GM19372 (cell line): ENCODE measurements around the gene PTGFR.

Experiments used
- ATAC-seq: cut with Tn5 transposase; IDR thresholded peaks from one replicate; pipeline ENCODE4 v1.9.1; 2021; ENCODE audit warnings: mild to moderate bottlenecking, low read depth, moderate library complexity; ENCODE audit not compliant: unreplicated experiment

PTGFR gene

DNA sequence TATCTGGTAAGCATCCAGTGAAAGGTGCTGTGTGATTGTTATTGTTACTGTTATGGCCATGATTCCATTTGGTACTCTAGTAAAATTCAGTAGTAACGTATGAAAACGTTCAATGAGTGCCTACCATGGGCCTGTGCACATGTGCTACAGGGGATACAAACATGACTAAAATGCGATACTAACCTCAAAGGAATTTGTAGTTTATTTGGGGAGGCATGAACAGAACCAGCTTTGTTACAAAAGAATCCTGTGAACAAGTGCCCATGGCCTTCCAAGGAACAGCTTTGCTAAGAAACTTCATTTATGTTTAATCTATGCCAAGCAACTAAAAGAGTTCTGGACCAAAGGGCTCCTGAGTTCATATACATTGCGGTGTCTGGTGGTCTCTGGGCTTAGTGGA is 28.7 kb downstream of the PTGFR start:
- ATAC-seq: no peak

DNA sequence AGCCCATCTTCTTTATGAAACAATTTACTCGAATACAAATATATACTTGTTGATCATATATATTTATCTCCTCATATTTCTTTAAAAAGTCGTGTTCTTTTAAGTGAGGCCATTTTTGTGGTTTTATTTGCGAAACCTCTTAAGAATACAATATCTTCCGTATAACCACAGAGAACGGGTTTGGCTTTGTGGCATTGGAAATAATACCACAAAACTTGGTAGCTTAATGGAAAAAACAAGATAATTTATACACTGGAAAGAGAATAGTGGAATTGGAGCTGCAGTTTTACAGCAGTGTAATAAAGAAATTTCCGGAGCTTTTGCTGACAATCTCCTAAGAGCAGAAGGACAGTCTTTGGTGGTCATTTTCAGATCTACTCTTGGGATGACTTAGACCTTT is 29.4 kb downstream of the PTGFR start:
- ATAC-seq: no peak

DNA sequence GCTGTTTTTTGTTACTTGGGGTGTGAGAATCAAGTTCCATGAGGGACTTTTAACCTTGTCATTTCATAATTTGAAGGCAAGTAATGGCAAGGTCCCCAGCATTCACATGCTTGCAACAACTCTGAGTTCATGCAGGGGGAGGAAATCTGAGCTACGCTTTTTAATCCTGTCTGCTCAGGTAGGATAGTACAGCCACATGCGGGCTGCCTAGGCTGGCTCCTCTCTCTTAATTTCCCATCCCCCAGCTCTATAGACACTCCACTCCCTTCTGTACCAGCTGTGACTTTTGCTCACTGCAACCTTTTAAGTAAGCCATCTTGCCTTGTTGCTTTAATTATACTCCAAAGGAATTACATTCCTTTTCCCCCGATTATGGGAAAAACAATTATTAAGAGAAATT is 30.1 kb downstream of the PTGFR start:
- ATAC-seq: no peak

DNA sequence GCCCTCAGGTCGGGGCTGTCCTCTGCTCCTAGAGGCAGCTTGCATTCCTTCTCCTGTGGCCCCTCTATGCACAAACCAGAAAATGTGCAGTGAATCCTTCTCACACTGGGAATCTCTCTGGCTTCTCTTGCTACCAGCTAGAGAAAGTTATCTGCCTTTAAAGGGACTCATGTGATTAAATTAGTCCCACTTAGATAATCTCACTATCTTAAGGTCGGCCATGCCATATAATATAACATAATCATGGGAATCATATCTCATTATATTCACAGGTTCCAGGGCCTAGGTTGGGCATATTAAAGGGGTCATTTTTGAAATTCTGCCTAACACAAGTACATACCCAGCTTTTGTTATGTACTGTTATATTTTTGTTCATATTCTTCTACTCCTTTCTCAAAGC is 31.4 kb downstream of the PTGFR start:
- ATAC-seq: no peak

DNA sequence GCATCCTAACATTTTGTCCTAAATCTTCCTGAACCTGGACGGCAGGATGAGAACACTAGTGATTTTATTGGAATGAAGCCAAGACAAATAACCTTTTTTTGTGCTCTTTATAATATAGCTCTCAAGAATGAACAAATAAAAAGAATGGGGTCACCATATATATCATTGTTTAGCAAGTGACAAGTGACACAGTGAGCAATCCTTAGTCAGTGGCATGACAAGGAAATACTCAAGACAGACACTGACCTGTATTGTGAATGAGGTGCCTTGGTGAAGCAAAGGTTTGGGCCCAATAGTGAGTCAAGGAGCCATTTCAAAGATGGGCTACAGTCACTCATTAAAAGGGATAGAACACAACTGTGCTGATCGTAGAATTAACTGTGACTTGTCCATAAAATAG is 35.7 kb downstream of the PTGFR start:
- ATAC-seq: no peak

DNA sequence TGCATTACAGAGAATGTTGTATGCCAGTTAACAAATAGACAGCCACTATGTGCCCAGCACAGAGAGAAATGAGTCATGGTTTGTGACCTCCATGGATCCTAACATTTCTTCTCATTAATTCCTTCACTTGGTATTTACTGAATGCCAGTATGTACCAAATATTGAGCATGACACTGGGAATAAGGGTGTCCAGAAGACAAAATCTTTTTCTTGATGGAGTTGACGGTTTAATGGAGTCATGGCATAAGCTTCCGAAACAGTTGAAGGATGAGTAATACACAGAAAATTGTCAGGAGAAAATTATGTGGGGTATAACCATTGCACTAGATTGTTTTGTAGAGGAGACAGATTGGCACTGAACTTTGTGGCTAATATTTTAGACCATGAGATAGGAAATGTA is 36.9 kb downstream of the PTGFR start:
- ATAC-seq: no peak

DNA sequence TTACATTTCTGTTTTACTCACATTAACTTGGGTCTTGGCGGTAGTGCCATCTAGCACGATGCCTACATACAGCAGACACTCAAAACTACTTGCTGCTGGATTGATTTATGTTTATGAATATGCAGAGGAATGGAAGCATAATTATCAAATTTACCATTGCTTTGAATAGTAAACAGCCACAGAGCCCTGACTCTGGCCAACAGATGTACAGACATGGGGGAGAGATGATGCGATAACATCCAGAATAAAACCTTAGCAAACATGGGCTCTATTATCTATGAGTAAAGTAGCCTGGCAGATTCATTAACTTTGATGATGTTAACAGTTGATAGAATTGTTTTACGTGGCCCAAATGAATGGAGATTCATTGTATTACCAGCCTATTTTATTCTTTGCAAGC is 42.8 kb downstream of the PTGFR start:
- no peak for ATAC-seq

DNA sequence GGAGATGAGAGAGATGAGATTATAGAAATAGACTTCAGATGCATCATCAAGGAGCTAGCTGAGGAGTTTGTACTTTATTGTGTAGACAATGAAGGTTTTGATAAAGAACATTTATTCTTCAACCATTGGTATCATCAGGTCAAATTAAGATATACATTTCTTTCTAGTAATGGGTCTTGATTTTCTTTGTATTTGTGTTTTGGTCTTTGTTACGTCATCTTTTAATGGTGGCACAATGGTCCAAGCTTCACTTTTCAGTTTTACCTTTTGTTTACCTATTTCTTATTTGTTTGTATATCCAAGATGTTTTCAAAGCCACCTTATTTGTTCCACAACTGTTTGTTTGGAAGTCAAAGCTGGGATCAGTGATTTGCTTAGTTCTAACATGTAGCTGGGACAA is 44.5 kb downstream of the PTGFR start:
- ATAC-seq: no peak

DNA sequence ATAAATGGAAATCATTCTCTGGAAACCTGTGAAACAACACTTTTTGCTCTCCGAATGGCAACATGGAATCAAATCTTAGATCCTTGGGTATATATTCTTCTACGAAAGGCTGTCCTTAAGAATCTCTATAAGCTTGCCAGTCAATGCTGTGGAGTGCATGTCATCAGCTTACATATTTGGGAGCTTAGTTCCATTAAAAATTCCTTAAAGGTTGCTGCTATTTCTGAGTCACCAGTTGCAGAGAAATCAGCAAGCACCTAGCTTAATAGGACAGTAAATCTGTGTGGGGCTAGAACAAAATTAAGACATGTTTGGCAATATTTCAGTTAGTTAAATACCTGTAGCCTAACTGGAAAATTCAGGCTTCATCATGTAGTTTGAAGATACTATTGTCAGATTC is 45.7 kb downstream of the PTGFR start:
- ATAC-seq: no peak

DNA sequence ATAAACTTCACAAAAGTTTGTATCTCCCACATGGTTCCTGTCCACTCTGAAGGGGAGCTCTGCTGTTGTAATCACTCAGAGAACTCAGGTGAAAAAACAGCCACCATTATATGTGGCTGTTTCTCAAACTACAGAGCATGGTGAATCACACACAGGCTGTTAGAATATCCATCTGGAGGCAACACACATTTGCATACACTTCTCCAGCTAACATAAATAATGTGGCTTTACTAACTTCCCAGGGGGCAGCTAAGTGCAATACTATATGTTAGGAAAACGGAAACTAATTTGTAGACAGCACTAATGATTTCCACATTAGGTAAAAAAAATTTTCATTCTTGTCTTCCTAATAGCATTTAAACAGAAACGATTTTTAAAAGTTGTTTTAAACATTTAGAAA is 49.3 kb downstream of the PTGFR start:
- ATAC-seq: no peak

DNA sequence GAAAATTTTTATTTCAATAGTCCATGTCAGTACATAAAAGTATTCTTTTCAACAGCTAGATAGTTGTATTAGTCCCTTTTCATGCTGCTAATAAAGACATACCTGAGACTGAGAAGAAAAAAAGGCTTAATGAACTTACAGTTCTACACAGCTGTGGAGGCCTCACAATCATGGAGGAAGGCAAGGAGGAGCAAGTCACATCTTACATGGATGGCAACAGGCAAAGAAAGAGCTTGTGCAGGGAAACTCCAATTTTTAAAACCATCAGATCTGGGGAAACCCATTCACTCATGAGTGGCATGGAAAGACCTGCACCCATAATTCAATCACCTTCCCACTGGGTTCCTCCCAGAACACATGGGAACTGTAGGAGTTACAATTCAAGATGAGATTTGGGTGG is 50.7 kb downstream of the PTGFR start:
- ATAC-seq: no peak

DNA sequence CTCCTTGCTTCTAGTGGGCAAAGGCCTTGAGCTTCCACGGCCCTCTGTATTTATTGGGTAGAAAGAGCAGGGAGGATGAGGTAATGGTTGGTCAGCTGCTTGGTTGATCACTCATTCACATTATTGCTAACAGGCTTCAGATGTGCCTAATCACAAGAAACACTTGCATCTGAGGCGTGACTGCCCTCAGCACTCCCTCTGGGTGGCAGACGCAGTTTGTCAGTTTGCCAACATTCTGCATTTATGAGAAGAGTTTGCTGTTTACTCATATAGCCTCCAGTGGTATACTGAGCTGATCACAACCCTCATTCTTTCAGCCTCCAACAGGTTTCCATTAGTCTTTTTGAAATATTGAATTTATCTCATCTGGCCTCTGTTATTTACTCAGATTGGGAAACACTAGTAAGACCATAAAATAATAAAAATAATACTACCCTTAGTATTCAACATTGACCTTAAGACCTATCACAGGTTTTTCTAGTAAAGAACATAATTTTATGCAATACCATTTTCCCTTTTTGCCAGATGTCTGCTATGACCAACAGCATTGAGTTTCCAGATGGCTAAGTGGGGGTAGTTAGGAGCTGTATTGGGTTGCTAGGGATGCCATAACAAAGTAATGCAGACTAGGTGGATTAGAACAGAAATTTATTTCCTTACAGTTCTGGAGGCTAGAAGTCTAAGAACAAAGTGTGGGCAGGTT is 53.3 kb downstream of the PTGFR start:
- no peak for ATAC-seq

DNA sequence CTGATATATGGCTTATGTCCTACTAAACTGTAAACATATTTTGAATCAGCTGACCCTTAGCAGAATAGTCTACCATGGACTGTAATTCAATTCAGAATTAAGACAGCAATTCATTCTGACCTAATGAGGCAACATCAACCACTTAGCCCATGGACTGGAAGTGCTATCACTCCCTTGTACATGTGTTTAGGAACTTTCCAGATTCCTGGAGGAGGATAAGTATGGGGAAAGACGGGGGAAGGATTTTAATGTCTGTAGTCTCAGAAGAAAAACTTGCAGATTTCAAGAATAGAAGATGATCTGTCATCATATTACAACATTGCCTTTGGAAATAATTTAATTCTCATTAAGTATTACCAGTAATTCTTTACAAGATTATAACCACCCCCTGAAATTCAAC is 56.3 kb downstream of the PTGFR start:
- no peak for ATAC-seq

DNA sequence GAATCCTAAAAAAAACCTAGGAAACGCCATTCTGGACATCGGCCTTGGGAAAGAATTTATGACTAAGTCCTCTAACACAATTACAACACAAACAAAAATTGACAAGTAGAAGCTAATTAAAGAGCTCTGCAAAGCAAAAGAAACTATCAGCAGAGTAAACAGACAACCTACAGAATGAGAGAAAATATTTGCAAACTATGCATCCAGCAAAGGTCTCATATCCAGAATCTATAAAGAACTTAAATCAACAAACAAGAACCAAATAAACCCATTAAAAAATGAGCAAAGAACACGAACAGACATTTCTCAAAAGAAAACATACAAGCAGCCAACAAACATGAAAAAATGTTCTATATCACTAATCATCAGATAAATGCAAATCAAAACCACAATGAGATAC is 58.6 kb downstream of the PTGFR start:
- no peak for ATAC-seq

DNA sequence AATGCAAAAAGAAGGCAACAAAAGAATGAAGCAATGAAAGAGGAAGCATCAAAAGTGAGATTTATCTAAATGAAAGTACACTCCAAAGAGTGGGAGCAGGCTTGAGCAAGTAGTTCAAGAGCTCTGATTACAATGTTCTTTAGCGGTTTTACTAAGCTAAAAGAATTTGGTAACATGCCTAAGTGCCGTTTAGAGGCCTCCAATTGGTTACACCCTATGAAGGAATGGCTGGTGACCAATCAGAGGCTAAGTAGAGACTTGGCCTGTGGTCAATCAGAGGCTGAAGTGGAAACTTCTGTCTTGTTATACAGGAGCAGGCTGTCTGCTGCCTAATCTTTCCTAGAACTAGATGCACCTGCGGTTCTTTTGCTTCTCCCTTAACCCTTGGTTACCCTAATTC is 59.1 kb downstream of the PTGFR start:
- ATAC-seq: no peak

DNA sequence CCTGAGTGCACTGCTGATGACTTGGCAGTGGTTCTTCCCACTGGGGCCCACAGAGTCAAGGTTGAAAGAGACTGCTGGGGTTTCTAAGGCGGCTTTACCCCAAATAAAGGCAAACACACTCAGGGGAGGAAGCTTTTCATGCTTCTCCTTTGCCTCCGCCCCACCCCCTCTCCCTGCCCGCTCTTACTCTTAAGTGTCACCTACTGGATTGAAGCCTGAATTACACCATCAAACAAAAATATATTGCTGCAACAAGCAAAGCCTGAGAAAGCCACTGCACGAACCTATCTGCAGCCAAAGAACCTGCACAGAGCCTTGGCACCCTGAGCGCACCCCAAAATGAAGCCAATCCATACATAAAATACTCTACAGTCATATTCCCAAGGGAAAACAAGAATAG is 63.1 kb downstream of the PTGFR start:
- ATAC-seq: no peak

DNA sequence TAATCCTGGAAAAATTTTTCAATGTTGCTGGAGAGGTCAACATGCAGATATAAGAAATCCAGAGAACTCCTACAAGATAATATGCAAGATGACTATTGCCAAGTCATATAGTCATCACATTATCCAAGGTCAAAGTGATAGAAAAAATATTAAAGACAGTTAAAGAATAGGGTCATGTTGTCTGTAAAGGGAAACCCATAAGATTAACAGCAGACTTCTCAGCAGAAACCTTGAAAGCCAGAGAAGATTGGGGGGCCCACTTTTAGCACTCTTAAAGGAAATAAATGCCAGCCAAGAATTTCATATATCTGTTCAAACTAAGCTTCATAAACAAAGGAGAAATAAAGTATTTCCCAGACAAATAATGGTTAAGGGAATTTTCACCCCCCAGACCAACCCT is 64.1 kb downstream of the PTGFR start:
- no peak for ATAC-seq

DNA sequence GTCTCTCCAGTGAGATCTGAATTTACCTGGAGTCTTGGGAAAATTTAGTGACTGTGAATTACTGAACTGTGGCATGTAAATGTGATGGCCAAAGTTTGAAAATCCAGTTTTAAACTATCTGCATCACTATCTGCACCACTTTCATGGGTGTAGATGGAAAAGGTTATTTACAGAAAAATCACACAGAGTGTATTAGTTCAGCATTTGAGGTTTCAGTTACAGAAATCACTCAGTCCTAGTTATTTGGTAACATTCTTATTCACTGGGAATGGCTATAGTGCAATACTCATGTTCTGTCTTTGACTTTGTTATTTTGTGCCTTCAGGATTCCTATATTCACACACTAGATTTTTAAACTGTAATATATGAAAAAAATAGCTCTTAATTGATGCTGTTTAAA is 68.9 kb downstream of the PTGFR start:
- no peak for ATAC-seq

DNA sequence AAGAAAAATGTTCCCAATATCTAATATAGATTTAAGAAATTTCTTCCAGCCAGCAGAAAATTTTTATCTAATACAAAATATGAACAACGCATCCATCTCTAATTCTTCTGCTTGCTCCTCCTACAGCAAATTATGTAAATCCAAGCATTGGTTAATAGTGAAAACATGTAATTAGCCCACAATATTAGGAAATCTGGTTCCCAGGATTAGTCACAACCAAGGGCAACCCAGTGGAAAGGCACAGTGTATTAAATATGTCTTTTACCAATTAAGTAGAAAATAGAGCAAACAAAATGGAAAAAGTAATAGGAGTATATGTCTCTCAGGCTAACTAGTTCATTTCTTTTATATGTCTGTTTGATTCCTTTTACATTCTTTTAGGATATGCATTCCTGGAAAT is 70.0 kb downstream of the PTGFR start:
- ATAC-seq: no peak

DNA sequence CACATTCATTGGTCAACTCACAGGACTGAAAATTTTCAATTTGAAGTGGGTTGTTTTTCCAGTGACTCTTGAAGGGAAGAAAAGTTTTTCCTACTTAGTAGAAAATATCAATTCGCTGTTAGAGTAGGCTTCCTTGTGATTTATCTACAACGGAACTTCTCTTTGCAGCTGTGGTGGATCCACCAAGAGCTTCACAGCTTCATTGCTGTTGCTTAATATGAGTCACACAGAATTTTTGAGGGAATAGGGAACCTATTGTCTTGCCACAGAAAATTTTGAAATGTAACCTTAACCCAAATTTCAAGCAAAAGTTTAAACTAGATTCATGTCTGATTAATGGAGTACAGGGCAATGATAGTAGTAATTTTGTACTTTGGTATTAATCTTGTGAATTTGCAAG is 71.1 kb downstream of the PTGFR start:
- no peak for ATAC-seq

DNA sequence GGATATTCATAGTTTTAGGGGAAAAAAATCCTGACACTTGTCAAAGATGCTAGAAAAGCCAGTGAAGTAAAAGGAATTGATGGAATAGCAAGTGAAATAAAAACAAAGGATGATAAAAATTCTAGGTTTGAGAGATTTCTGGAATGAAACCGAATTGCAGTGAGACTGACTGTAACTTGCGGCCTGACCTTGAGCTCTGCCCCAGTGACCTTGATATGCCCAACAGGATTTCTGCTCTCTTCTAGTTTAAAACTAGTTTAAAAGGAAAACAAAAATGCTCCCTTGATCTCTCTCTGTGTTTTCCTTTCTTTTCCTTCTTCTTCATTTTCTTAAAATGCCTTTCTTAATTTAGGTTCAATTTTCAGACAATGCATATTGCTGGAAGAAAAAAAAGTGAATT is 74.6 kb downstream of the PTGFR start:
- ATAC-seq: no peak

DNA sequence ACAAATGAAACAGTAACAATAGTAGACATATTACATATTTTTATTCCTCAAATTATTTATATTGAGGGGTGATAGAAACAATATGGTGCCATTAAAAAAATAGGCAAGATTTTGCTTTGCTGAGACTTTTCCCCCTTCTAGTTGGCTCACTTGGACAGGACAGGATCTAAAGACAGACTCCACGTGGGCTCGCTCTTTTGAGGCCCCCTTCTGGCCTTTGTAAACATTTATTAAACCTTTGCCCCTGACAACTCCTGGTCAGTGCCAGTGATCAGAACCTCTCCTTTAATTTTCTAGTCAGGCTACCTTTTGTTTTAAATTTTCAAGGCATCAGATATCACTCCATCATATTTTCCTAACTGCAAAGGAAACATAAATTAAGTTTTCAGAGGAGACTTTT is 79.8 kb downstream of the PTGFR start:
- no peak for ATAC-seq
